HG03060 (cell line): ENCODE data around the gene GUCA2B.

Experiments used
- ATAC-seq: cut with Tn5 transposase; IDR thresholded peaks from one replicate; pipeline ENCODE4 v1.9.1; 2021; ENCODE audit warnings: low read depth, moderate number of reproducible peaks; ENCODE audit not compliant: unreplicated experiment

GUCA2B gene

GRCh38 chr1:42165511-42166210 is 12.5 kb downstream of the GUCA2B start:
- ATAC-seq: no peak

GRCh38 chr1:42167611-42168390 is 14.6 kb downstream of the GUCA2B start:
- no peak for ATAC-seq

- no peak for ATAC-seq
Observed at GRCh38 chr1:42168391-42168670, 15.1 kb downstream of the GUCA2B start.

GRCh38 chr1:42168763-42169162 is 15.6 kb downstream of the GUCA2B start:
- no peak for ATAC-seq

- ATAC-seq: no peak
Observed at GRCh38 chr1:42170779-42171621, 17.8 kb downstream of the GUCA2B start.

GRCh38 chr1:42171679-42172266 is 18.6 kb downstream of the GUCA2B start:
- no peak for ATAC-seq

- no peak for ATAC-seq
Observed at GRCh38 chr1:42172381-42173133, 19.3 kb downstream of the GUCA2B start.

- no peak for ATAC-seq
Observed at GRCh38 chr1:42173155-42173933, 20.1 kb downstream of the GUCA2B start.

- ATAC-seq: no peak
Observed at GRCh38 chr1:42173961-42174735, 20.9 kb downstream of the GUCA2B start.

GRCh38 chr1:42175314-42176054 is 22.3 kb downstream of the GUCA2B start:
- ATAC-seq: no peak

GRCh38 chr1:42176902-42177519 is 23.8 kb downstream of the GUCA2B start:
- no peak for ATAC-seq

GRCh38 chr1:42177541-42177981 is 24.4 kb downstream of the GUCA2B start:
- ATAC-seq: no peak

- no peak for ATAC-seq
Observed at GRCh38 chr1:42178249-42178648, 25.0 kb downstream of the GUCA2B start.

- ATAC-seq: no peak
Observed at GRCh38 chr1:42179275-42179674, 26.1 kb downstream of the GUCA2B start.

- no peak for ATAC-seq
Observed at GRCh38 chr1:42179900-42180329, 26.7 kb downstream of the GUCA2B start.

- ATAC-seq: no peak
Observed at GRCh38 chr1:42181687-42182086, 28.5 kb downstream of the GUCA2B start.

- no peak for ATAC-seq
Observed at GRCh38 chr1:42183210-42183956, 30.2 kb downstream of the GUCA2B start.
